Peyer's patch (tissue), 4 donors: Measurements from ENCODE around the gene SLC6A3. TPM values are rescaled to one million over a fixed set of nuclear protein-coding genes. Genes with fewer than 3 reads are reported as not detected.

Source experiments
- DNase-seq, 3 donors: peaks; one replicate each; pipeline ENCODE4 v3.0.0-alpha.2; 2017 to 2019
- H3K27ac ChIP-seq, 4 donors: fragments of 200-600 bp; sonication (generic); one replicate each; pipeline ENCODE4 v1.5.1; 2016 to 2019
- H3K27me3 ChIP-seq, 2 donors: fragments of 200-600 bp; sonication (generic); one replicate each; pipeline ENCODE4 v1.5.1; 2019
- H3K36me3 ChIP-seq, 3 donors: fragments of 200-600 bp; sonication (generic); one replicate each; pipeline ENCODE4 v1.5.1; 2016 to 2019
- H3K4me1 ChIP-seq, 4 donors: fragments of 200-600 bp; sonication (generic); one replicate each; pipeline ENCODE4 v1.5.1; 2016 to 2019
- H3K4me3 ChIP-seq, 4 donors: fragments of 200-600 bp; sonication (generic); 1 replicate in 3 of 4; 2 replicates in 1 of 4; pipeline ENCODE4 v1.5.1; 2016 to 2019; ENCODE audit warnings: mild to moderate bottlenecking in 1 of 4
- H3K9me3 ChIP-seq, 4 donors: fragments of 200-600 bp; sonication (generic); one replicate each; pipeline ENCODE4 v1.5.1; 2016 to 2019; ENCODE audit warnings: mild to moderate bottlenecking in 1 of 4
- CTCF ChIP-seq, 6 experiments: fragments of 450-650 bp in 4 of 6; fragments of 200-600 bp in 2 of 6; sonication (generic) in 1 of 6; IDR thresholded peaks; one replicate each; pipeline ENCODE4 v1.5.1; 2017 to 2019; ENCODE audit warnings: antibody characterized with exemption in 6 of 6, mild to moderate bottlenecking in 3 of 6, moderate library complexity in 1 of 6
- POLR2A ChIP-seq, 2 donors: fragments of 450-650 bp; IDR thresholded peaks; one replicate each; pipeline ENCODE4 v1.5.1; 2017; ENCODE audit warnings: antibody characterized with exemption in 2 of 2, mild to moderate bottlenecking in 2 of 2, moderate library complexity in 2 of 2
- total RNA-seq, 4 donors: library from RNA; depleted of rRNA; stranded (reverse); fragments of >200 nt; gene quantifications; one replicate each; pipeline ENCODE4 v1.1.0, GENCODE V29; 2016

Gene SLC6A3
- total RNA-seq, 4 donors from 2014 or later, result 0.40 to 0.70 TPM; not detected in 2

- peak overlapping the region; percentile 13 to 90 (median 69) for H3K27ac ChIP-seq
- no peaks in the 10 kb centered on the region for H3K27me3 ChIP-seq
- peak overlapping the region; percentile 84 to 99 (median 90) for H3K4me3 ChIP-seq
- DNase-seq, result peak in 2 of 3 donors; percentile 23 to 60
- peaks cover 0 to 38% (median 0%) of the 10 kb centered on the region in 3 donors for H3K36me3 ChIP-seq
- H3K4me1 ChIP-seq, result peaks cover 4 to 32% (median 7%) of the 10 kb centered on the region in 4 donors
- no peaks in the 10 kb centered on the region for H3K9me3 ChIP-seq
- TF ChIP-seq POLR2A (IDR thresholded peaks at IDR 0.05) (no peak), CTCF (IDR thresholded peaks at IDR 0.05) (peak in 1 of 6 experiments; percentile 7)
These were observed 101.0 kb downstream of the SLC6A3 start for GRCh38 chr5:1343931-1344901.

DNA sequence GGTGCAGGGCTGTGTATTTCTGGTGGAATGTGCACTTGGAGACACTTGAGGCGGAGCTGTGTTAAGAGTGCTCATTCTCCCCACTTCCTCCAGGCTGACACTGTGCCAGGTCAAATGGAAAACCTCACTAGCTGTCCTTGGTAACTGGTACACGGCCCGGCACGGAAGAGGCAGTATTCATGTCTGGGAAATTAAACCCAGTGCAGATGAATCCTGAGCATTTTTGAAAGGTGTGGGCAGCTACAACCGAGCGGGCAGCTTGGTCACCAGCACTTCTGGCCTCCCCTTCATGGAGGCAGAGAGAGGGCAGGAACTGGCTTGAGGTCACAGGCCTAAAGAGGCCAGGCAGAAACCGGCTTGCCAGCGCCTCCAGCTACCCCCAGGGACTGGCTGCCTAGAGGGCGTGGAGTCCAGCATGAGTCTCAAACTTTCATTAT is 101.9 kb downstream of the SLC6A3 start:
- DNase-seq, result peak in 1 of 3 donors; percentile 34
- H3K4me3 ChIP-seq, result peak overlapping the region in 2 of 4 donors; percentile 91 to 99
- no peaks in the 10 kb centered on the region for H3K27me3 ChIP-seq
- no peak overlapping the region for H3K27ac ChIP-seq
- H3K9me3 ChIP-seq, result no peaks in the 10 kb centered on the region
- TF ChIP-seq CTCF (IDR thresholded peaks at IDR 0.05) (no peak), POLR2A (IDR thresholded peaks at IDR 0.05) (no peak)
- H3K36me3 ChIP-seq, result peaks cover 0 to 47% (median 0%) of the 10 kb centered on the region in 3 donors
- peaks cover 4 to 36% (median 7%) of the 10 kb centered on the region in 4 donors for H3K4me1 ChIP-seq

Other genes with a start within 250 kb of the SLC6A3 start
- gene SLC6A19, start 243.8 kb downstream of the SLC6A3 start, total RNA-seq, result 100 to 1,000 TPM in 3 of 4 donors, 1 to 10 TPM in 1; 9.9 to 934 (median 516) TPM
- gene SLC6A18, start 220.1 kb downstream of the SLC6A3 start, total RNA-seq, result under 1 TPM in 2 of 4 donors, not detected in 2; 0.53 to 0.95 TPM
- 1 to 10 TPM in 3 of 4 donors, under 1 TPM in 1; 0.70 to 6.6 (median 1.6) TPM for gene TERT, start 150.4 kb downstream of the SLC6A3 start, total RNA-seq
- 100 to 1,000 TPM; 115 to 209 (median 143) TPM for gene CLPTM1L, start 100.3 kb downstream of the SLC6A3 start, total RNA-seq
- 10 to 100 TPM in 3 of 4 donors, 1 to 10 TPM in 1; 8.8 to 59.4 (median 28.5) TPM for gene LPCAT1, start 78.5 kb upstream of the SLC6A3 start, total RNA-seq